Measurements from ENCODE around the gene TCOF1.
A peak's percentile ranks its signal among the peaks of the same experiment; 100 is the strongest.

The TCOF1 gene

DNA sequence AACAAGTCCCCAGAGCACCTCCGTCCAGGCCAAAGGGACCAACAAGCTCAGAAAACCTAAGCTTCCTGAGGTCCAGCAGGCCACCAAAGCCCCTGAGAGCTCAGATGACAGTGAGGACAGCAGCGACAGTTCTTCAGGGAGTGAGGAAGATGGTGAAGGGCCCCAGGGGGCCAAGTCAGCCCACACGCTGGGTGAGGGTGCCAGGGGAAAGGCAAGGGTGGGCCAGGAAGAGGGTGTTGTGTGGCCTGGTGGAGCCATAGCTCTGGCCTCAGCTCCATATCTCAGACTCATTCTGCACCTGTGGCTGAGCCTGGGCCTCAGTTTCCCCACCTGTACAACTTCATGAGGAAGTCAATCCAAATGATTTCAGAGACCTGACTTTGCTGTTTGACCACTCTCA is 34.5 kb downstream of the TCOF1 start:
- no peak for DNase-seq

DNA sequence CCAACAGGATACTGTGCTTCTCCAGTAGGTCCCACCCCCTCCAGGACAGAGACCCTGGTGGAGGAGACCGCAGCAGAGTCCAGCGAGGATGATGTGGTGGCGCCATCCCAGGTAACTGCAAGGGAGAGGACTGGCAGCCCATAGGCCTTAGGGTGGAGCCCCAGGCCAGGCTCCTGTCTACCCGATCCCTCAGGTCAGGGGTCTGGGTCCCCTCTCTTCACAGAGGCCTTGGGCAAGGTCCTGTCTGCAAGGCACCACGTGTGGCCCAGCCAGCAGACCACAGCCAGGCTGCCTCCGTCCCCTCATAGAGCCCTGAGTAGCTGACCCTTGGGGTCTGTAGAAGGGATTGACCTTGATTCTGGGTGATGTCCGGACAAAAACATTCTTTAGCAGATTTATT is 35.2 kb downstream of the TCOF1 start:
- DNase-seq, result no peak

DNA sequence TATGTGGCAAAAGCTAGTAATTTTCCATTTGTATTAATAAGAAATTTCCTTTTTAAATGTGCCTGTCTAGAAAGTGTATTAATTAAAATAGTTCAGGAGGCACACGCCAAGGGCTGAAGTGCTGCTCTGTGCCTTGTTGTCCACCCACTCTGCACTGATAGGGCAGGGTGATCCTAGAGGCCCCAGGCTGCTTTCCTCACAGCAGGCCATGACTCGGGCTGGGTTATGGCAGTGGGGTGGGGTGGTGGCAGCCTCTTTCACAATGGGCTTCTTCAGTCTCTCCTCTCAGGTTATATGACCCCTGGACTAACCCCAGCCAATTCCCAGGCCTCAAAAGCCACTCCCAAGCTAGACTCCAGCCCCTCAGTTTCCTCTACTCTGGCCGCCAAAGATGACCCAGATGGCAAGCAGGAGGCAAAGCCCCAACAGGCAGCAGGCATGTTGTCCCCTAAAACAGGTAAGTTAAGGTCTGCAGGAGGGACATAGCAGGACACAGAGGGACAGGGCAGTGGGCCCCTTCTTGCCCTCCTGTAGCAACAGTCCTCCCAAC is 35.7 kb downstream of the TCOF1 start:
- DNase-seq, result no peak

DNA sequence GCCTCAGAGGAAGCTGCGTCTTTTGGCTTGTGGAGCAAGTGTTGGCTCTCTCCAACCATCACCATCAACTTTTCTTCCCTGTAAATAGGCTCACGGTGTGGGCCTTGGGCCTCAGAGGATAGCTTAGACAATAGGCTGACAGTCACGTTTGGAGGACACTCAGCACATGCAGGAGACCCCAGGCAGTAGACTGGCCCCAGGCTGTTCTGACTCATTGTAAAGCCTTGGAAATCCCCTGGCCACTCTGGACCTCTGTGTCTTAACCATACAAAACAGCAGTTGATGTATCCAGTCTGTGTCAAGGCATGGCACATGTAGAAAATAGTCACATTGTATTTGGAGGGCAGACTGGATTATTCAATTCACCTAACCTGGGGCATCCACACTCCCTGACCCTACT is 36.6 kb downstream of the TCOF1 start:
- DNase-seq, result no peak

DNA sequence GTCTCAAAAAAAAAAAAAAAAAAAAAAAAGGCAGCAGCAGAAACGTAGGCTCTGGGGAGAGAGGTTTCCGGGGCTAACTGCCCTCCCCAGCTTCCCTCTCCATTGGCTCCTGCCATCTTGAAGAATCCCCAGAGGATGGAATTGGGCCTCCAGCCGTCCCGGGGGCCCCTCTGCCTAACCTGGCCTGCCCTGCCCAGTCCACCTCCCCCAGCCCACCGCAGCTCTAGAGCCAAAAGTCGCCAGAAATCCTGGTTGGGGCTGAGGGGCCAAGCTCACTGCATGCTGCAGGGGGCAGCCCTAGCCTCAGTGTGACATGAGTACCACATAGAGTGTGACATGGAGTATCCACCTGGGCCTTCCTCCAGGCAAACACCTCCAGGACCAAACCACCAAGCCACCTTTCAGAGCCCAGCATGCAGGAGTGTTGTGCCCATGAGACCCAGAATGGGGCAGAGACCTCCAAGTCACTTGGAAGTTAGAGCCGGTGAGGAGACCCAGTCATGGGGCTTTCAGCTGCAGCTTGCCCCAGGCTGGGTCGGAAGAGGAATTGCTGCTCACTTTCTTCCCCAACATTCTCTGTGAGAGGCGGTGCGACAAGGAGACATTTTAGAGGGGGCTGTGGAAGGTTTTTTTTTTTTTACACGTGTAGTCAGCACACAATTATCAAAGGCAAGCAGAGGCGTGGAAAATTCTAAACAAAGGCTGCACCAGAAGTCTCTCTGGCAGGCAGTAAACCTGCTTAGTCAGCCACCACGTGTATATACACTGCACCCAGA is 37.6 kb downstream of the TCOF1 start:
- no peak for DNase-seq

DNA sequence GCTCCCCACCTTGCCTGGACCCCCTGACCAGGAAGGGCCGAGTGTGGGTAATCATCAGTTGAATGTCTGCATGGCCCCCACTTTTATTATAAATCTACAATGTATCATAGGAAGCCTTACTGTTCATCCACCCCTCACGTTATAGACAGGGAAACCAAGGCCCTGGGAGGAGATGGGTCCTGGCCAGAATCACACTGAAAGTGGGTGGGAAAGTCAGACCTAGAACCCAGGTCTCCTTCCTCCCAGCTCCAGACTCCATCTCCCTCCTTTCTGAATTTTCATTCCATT is 38.1 kb downstream of the TCOF1 start:
- DNase-seq, result no peak

DNA sequence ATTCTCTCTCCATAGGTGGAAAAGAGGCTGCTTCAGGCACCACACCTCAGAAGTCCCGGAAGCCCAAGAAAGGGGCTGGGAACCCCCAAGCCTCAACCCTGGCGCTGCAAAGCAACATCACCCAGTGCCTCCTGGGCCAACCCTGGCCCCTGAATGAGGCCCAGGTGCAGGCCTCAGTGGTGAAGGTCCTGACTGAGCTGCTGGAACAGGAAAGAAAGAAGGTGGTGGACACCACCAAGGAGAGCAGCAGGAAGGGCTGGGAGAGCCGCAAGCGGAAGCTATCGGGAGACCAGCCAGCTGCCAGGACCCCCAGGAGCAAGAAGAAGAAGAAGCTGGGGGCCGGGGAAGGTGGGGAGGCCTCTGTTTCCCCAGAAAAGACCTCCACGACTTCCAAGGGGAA is 38.8 kb downstream of the TCOF1 start:
- no peak for DNase-seq

DNA sequence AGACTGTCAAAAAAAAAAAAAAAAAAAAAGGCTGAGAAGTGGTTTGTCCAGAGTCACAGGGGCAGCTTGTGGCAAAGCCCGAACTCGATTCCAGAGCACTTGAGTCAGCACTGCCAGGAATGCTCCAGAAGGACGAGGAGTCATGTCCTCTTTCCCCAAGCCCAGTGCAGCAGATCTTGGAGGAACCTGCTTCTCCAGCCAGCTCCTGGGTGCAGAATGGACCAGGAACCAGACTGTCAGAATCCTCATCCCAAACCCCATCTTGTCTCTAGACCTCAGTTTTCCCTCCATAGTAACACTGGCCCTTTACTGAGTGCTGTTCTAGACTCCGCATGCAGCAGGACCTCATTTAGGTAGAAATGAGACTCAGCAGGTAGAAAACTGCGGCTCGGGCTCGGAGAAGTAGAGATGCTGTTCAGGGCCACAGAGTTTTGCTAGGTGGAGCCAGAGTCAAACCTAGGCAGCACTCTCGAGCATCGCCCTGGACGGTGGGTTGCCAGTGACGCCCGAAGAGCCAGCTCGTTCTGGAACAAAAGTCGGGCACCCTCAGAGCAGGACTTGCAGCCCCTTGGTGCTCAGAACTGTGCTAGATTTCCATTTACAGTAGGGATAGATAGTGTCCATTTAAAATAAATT is 39.8 kb downstream of the TCOF1 start:
- no peak for DNase-seq

DNA sequence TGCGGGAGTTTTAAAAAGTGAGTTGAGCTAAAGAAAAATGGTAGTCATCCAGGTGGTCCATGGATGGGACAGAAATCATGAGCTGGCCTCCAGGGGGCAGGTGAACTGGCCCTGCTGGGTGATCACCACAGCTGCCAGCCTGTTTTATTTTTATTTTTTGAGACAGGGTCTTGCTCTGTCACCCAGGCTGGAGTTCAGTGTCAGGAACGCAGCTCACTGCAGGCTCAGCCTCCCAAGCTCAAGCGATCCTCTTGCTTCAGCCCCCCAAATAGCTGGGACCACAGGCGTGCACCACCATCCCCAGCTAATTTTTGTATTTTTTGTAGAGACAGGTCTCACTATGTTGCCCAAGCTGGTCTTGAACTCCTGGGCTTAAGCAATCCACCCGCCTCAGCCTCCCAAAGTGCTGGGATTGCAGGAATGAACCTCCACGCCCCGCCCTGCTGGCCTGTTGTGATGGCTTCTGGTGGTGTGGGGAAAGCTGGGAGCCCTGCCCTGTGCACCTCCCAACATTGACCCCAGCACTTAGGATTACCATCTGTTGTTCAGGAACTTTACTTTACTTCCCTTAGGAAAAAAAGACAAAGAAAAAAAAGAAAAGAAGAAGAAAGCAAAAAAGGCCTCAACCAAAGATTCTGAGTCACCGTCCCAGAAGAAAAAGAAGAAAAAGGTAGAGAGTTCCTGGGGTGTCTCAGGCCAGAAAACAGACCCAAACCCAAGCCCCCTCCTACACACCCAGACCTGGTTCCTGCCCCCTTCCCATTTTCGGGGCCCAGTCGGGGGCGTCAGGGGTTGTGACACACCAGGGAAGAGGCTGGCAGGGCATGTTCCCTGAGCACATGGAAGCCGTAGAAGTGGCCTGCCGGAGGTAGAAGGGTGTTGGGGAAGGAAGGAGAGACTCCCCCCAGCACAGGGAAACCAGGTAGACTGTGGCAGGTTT is 40.6 kb downstream of the TCOF1 start:
- no peak for DNase-seq

DNA sequence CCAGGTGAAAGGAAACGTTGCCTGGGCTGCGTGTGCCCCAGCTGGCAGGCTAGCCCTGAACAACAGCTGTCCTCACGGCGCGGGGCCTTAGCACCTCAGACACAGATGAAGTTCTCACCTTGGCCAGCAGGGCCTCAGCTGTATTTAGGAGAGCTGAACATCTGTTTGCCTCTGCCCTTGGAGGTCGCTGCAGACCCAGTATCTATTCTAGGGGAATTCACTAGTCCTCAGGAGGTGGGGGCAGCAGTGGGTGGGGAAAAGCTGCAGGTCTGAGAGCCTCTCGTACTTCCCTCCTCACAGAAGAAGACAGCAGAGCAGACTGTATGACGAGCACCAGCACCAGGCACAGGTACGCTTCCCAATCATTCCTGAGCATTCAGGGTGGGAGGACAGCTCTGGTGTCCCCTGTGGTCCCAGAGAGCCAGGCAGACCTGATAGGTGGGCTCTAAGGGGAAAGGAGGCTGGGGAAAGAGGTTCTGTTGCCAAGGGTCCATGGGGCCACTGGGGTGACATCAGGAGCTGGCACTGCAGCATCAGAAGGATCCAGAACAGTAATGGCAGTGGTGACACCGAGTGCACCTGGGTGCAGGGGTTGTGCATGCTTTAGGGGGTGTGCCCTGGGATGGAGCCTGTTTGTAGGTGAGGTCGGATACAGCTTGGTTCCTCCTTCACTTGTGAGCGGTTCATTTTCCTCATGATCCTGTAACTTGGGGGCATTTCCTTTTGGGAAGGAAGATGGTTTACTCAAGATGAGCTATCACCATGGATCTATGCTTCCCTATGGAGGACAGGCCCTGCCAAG is 41.4 kb downstream of the TCOF1 start:
- peak; percentile 32 for DNase-seq

DNA sequence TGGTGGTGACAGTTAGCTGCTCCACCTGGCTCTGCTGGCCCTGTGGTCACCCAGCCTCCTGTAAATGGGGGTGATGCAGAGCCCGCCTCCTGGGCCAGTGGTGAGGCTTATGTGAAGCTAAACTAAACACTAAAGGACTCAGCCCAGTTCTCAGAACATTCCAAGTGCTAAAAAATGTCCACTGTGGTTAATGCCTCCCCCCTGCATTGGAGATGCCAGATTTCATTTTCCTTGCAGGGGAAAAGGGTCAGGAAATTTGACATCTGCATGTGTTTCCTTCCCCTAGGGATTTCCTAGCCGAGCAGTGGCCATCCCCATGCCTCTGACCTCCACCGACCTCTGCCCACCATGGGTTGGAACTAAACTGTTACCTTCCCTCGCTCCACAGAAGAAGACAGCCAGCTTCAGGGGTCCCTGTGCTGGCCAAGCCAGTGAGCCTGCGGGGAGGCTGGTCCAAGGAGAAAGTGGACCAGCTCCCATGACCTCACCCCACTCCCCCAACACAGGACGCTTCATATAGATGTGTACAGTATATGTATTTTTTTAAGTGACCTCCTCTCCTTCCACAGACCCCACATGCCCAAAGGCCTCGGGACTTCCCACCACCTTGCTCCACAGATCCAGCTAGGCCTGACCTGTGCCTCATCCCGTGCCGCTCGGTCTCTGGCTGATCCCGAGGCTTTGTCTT is 42.2 kb downstream of the TCOF1 start:
- DNase-seq, result no peak

DNA sequence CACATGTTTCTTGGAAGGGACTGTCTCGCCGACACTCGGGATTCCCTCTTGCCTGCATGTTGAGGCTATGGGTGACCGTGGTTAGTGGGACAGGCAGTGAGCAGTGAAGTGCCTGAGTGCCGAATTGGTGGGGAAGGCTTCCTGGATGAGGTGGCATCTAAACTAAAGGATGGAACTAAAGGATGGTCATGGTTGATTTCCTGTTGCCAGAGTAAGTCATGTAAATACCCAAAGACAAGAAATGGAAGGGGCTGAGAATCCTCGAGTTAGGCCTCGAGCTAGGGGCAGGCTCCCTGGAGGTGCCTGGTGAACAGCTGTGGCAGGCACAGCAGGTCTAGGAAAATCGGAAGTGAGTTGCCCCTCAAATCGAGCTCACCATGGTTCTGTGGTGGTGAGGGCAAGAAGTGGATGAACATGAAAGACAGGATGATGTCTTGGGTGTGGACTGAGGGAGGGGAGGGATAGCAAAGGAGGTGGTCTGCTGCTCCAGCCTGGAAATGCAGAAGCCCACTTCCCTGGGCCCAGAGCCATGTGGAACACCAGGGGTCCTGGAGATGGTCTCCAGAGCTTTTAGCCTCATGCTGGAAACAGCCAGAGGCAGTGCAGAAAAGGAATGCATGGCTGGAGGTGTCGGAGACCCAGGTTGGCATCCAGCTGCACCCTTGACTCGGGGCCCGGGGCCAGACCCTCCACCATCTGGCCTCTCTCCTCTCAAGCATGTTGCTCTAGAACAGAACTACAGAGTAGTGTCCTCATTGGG is 43.0 kb downstream of the TCOF1 start:
- DNase-seq, result no peak

DNA sequence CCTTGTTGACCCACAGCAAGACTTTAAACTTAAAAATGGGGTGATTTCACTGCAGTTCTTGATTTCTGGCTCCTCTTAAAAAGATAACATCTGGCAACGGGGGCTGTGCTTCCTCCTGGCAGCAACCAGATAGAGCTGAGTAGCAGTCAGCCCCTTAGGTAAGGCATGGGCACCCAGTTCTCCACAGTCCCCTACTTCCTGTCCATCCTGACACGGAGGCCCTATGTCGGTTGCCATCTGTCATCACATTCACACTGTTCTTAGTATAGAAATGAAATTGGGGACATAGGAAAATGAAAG is 43.5 kb downstream of the TCOF1 start:
- DNase-seq, result no peak

DNA sequence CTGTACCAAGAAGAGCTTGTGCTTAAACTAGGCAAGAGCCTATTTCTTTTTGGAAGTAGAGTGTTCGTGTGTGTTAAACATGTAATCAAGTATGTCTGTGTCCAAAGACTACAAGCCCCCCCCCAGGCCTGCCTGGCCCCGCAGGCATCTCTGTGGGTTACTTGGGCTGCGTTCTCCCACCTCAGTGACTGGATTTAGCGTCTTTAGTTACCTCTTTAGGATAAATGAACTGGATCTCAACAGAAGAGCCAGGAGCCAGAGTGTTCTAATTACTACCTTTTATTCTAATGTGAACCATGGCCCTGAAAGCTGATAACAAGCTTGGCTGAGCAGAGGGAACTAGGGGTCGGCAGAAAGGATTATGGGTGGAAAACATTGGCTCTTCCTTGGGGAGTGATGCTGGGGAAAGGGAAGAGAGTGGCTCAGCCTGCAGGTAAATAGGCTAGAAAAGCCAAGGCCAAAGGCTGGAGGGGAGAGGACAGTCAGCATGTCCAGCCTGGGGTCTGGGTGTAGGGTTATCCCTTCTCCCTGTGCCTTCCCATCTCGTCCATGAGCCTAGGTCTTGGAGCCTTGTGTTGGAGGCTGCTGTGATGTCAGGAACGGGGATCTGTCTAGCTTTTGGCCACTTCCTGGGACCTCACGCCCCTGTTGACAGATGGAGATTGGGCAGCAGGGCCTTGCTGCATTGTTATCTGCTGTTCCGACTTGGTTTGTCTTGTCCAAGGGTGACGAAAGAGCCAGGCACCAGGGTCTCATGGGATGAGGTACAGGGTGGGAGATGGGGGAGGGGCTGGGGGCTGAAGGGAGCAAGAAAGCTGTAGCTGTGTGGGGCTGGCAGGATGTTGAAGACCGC is 44.1 kb downstream of the TCOF1 start:
- DNase-seq, result no peak

DNA sequence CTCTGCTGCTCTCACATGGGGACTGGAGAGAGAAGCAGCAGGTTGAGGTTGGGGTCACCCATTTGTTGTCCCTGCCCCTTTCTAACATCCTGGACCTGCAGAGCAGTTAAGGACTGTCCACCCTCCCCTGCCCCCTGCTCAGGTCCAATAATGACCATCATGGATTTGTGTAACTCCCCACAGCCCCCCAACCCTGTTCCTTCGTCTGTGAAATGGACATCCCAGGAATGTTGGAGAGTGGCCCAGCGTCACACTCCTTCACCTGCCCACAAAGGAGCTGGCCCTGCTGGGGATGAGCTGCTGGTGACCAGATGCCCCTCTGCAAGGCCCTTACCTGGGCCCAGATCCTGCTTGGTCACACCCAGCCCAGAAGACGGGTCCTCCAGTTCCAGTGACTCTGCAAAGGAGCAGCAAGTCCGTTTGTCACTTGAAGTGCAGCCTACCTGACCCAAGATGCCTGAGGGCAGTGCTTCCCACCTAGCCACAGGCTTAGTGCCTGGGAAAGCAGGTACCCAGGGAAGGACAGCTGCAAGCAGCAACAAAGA is 44.8 kb downstream of the TCOF1 start:
- DNase-seq, result no peak

DNA sequence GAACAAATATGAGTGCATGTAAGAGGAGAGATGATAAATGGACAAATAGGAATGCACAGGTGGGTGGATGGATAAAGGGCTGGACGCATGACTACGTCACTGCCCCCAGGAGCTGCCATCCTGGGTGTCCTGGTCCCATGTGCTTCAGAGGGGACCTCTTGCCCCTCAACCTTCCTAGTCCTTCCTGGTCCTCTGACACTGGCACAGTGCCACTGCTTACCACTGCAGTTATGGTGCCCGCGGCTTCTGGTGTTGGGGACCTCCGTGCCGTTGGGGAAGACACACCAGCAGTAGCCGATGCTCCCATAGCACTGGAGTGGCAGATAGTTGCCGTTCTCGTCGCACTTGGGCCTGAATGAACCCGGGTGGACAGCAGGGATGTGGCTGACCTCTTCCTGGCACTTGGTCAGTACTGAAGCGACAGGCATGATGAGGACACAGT is 45.4 kb downstream of the TCOF1 start:
- DNase-seq, result no peak

DNA sequence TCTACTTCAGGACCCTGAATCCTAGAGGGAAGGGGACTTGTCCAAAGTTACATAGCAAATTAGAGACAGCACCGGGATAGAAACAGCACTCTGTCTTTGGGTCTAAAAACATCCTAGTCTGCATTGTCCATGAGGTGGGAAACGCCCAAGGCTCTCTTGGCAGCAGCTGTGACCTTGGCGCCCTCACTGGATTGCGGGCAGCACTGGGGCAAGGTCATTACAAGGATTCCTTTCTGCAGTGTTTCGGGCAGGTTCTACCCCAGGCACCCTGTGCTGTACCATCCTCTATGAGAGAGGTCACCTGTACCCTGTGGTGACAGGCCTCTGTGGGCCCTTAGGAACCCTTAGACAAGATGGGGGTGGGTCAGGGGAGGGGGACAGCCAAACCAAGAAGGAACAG is 46.6 kb downstream of the TCOF1 start:
- no peak for DNase-seq

DNA sequence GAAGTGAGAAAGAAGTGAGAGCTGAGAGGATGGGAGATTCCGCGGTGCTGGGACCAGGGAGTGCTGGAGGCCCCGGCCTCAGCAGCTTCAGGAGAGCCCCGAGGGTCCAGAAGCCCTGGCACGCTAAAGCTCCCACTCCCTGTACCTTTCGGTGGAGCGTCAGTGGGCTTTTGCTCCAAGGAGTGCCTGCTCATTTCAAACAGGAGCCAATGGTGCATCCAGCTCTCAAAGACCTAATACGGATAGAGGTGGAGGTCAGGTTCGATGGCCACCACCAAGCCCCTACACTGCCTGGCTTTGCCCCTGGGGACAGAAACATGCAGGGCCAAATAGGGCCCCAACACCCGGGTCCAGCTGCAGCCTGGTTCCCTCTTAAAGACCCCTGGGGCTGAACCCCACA is 47.0 kb downstream of the TCOF1 start:
- no peak for DNase-seq

DNA sequence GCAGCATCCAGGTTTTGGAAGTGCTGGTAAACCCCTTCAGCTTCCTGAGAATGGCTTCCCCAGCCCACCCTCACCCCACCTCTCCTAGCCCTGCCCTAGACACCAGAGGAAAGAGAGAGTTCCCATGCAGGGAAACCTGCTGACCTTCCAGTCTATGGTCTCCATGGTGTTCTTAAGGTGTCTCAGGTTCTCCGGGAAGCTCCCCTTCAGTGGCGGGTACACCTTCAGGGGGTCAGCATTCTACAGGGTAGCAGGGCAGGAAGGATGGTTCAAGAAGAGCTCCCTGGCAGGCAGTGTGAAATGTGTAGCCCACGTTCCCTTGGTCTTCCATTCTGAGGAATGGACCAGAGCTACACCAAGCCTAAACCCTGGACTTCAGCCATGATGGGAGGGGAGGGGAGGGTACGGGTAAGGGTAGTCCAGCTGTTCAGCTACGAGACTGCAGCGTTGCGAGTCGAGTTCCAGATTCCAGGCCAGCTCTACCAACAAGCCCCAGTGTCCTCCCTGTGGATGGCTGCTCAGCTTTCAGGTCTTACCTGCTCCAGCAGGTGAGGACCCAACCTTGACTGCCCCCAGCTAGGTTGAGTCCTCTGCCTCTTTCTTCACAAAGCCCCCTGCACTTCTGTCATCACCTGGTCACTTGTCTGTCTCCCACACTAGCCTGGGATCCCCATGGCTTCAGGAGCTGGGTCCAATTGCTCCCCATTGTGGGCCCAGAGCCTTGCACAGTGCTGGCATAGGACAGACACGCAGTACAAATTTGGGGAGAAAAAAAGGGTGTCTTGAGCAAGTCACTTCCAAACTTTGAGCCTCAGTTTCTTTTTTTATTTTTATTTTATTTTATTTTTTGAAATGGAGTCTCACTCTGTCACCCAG is 47.7 kb downstream of the TCOF1 start:
- no peak for DNase-seq
